HG03469 (cell line): ENCODE results near the gene RALGPS2.
"Not testable (repeated sequence)": the region's sequence is repeated elsewhere in the genome, so short reads cannot be mapped to it uniquely, and the experiment has no call there.

Experiments
- ATAC-seq: cut with Tn5 transposase; IDR thresholded peaks from one replicate; pipeline ENCODE4 v1.9.1; 2021; ENCODE audit warnings: mild to moderate bottlenecking, moderate library complexity, moderate number of reproducible peaks; ENCODE audit not compliant: unreplicated experiment

The RALGPS2 gene

GRCh38 chr1:178774263-178774662 is 49.2 kb downstream of the RALGPS2 start:
- ATAC-seq = no peak

DNA sequence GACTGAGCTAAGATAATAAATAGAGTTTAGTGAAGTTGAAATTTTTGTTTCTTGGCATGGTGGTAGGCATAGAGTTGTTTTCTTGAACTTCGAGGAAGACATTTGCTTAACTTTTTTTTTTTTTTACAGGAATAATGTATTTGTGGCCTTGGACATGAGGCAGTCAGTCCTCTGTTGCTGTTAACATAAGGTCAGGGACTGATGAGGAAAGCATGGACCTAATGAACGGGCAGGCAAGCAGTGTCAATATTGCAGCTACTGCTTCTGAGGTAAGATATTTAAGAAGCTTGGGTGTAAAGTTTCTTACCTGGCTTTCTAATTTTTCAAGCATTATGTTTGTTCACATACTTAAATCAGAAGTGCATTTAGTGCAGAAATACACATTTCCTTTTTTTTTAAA is 51.5 kb downstream of the RALGPS2 start:
- no peak for ATAC-seq

DNA sequence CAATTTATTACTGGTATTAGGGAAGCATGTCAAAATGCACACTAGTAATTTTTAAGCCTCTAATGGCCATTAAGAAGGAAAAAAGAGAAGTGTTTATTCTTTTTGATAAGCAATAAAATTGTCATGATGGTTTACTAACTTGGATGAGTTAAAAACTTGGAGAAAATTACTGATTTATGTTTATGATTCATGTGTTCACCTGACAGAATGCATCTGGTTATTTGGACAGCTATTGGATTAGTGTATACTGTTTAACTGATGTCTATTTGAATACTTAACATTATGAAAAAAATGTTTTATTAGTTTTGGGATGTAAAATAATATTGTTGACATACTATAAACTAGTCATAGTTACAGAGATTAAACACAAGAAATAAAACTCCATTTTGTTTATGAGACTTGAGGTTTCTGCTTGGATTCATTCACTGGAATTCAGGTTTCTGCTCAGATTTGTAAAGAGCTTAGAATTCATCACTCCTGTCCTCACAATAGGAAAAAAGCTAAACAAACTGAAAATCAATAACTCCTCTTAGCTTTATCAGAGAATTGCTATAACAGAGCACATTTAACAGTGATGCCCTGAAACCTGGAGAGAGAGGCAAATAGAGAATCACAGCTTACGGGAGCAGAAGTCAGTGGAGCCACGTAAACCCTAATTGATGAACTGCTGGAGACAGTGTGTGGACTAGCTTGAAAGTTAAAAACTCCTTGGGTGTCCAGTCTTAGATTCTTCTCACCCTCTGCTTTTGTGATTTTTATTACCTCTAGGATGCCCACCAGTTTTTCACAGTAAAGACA is 56.7 kb downstream of the RALGPS2 start:
- ATAC-seq = no peak

DNA sequence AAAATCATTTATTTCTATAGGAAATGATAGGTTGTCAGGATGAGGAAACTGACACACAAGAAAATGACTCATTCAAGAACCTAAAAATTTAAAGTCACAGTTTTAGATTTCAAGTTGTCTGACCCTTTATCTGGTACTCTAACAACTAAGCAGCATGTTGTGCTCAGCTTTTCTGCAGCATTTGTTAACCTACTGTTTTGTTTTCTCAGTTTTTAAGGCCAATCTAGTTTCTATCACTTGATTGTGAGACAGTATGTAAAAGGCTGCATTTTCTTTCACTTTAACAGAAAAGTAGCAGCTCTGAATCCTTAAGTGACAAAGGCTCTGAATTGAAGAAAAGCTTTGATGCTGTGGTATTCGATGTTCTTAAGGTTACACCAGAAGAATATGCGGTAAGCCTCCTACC is 59.1 kb downstream of the RALGPS2 start:
- no peak for ATAC-seq

DNA sequence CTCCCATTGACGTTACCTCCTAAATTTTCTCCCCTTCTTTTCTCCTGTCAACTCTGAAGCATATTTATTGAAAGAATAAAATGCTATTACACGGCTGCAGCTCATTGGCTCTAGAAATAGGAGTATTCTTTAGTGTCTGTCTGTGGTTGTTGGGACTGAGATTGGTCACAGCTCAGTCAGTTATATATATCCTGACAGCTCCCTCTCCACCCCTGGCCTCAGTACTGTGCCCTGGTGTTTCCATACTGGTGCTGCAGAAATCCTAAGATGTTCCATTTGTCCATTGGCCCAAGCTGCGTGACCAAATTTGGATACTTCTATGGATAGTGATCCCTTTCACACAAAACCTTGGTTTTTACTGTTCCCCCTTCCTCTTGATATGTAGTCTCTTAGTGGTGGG is 67.3 kb downstream of the RALGPS2 start:
- ATAC-seq = no peak

GRCh38 chr1:178796013-178796412 is 71.0 kb downstream of the RALGPS2 start:
- no peak for ATAC-seq

DNA sequence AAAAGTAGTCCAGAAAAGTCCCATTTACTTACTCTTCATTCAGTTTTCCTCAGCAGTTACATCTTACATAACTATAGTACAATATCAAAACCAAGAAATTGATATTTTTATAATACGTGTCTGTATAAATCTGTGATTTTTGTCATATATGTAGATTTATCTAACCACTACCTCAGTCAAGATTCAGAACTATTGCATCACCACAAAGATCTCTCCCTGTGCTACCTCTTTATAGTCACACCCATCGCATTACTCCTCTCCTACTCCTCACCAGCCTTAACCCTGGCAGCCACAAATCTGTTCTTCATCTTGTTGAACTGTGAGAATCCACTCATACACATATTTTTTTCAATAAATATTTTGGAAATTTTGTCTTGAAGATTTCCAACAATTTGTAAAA is 72.5 kb downstream of the RALGPS2 start:
- ATAC-seq = no peak

GRCh38 chr1:178798232-178798861 is 73.3 kb downstream of the RALGPS2 start:
- ATAC-seq = no peak

- ATAC-seq = no peak
Measured at GRCh38 chr1:178802873-178803272, 77.8 kb downstream of the RALGPS2 start.

DNA sequence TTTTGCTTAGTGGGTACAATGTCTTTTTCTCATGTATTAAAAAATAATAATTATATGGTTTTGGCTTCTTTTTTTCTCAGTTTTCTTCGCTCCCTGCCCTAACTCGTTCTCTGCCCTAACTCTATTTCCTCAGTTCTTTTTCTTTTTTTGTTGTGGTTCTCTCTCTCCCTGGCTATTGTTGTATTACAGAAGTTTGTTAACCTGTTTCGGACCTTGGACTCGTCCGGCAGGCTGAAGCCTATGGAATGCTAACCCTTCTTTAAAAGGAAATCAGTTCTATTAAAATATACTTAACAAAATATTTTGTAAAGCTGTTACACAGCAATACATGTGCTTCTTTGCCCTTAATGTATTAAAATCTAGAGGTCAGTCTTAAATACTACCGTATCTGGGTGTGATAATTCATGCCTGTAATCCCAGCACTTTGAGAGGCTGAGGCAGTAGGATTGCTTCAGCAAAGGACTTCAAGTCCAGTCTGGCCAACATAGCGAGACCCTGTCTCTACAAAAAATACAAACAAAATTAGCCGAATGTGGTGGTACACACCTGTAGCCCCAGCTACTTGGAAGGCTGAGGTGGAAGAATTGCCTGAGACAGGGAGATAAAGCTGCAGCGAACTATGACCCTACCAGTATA is 81.7 kb downstream of the RALGPS2 start:
- no peak for ATAC-seq

DNA sequence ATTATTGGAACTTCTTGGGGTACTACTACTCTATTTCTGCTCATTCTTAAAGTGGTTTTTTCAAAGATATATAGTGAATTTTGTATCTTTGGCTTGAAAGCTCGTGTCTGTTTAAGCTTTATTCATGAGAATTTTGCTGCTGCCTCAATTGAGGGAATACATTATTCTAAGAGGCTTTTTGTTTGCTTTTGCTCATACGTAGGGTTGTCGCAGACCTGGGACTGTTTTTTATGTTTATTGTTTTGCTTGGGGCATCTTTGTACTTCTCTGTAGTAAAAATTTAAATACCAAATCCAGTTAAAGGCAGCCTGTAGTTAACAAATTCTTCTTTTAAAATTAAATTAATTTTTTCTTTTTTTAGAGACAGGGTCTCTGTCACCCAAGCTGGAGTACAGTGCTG is 83.5 kb downstream of the RALGPS2 start:
- ATAC-seq = no peak

- ATAC-seq = no peak
Measured at GRCh38 chr1:178810585-178810984, 85.5 kb downstream of the RALGPS2 start.

DNA sequence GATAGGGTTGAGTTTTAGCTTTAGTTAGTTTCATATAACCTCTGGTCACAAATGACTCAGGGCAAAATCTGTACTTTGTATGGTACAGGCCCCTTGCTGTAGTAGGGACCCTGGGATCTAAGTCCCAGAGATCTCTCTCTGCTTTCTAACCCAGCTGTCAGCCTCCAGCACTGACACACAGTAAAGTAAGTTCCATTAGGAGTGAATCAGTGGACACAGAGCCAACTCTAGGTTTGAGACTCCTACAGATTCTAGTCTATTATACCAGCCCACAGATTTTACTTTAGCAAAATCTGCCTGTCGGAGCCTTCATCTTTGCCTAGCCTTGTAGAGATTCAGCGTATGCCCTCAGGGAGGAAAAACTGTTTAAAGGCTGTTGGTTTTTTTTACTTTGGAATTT is 93.4 kb downstream of the RALGPS2 start:
- no peak for ATAC-seq

DNA sequence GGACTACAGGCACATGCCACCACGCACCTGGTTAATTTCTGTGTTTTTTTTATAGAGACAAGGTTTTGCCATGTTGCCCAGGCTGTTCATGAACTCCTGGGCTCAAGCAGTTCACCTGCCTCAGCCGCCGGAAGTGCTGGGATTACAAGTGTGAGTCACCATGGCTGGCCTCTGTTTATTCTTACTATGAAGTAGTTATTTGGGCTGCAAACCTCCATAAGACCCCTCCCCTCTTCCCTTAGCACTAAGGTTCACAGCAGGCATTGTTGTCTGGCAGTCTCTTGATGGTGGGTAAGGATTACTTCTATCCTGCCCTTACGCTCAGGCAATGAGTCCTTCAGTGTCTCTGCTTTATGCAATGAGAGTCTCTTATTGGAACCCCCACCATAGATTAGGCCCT is 94.1 kb downstream of the RALGPS2 start:
- ATAC-seq = no peak

GRCh38 chr1:178821134-178821866 is 96.3 kb downstream of the RALGPS2 start:
- no peak for ATAC-seq

GRCh38 chr1:178825167-178825566 is 100.1 kb downstream of the RALGPS2 start:
- ATAC-seq = no peak

GRCh38 chr1:178844436-178844835 is 119.4 kb downstream of the RALGPS2 start:
- ATAC-seq = no peak

- ATAC-seq = no peak
Measured at GRCh38 chr1:178846306-178846705, 121.3 kb downstream of the RALGPS2 start.

DNA sequence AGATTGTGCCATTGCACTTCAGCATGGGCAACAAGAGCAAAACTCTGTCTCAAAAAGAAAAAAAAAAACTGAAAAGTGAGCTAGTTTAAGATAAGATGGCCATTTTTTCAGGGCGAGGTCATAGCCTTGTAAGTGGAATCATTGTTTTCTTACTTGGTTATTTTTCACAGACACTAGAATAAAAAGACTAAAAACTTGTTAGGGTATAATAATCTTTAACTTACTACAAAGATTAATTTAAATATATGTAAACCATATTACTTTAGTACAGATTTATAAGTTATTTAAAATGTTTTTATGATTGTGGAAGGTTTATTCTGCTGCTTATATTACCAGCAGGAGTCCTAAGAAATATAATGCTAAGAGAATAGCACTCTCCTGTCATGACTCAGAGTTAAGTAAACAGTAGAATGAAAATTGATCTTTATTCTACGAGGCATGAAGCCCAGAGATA is 122.4 kb downstream of the RALGPS2 start:
- ATAC-seq = no peak

- not testable (repeated sequence) for ATAC-seq
Measured at GRCh38 chr1:178847919-178848318, 122.9 kb downstream of the RALGPS2 start.

GRCh38 chr1:178849918-178850317 is 124.9 kb downstream of the RALGPS2 start:
- ATAC-seq = no peak
